ENCODE measurements around the gene ST7. TPM values are rescaled to one million over a fixed set of nuclear protein-coding genes. Genes with fewer than 3 reads are reported as not detected.

Gene ST7
- total and polyA plus RNA-seq, 2 experiments from 2014 or later, result 9.9 to 18.3 TPM

- Mint-ChIP-seq H3K36me3 (ENCODE audit: low read depth) (no peaks in the 10 kb centered on the region; the same call in 2 of the 3 replicates), H3K27me3 (ENCODE audit: insufficient read depth, low read depth, poor library complexity) (peaks cover 3% of the 10 kb centered on the region), H3K9me3 (no peaks in the 10 kb centered on the region), H3K4me3 (no peak overlapping the region), H3K27ac (no peak overlapping the region), H3K4me1 (peaks cover 29% of the 10 kb centered on the region)
- no peak overlapping the region for H2AFZ ChIP-seq
- TF ChIP-seq EZH2 (IDR thresholded peaks at IDR 0.05; ENCODE audit: low read depth, unreplicated experiment) (no peak), REST (IDR thresholded peaks at IDR 0.05; ENCODE audit: unreplicated experiment) (no peak), ETS1 (IDR thresholded peaks at IDR 0.05) (no peak), NANOG (IDR thresholded peaks at IDR 0.05; ENCODE audit: borderline replicate concordance) (no peak), ZNF462 (CRISPR knock-in tag; IDR thresholded peaks at IDR 0.05) (no peak), EZH2phosphoT487 (IDR thresholded peaks at IDR 0.05; ENCODE audit: unreplicated experiment) (no peak), CREB1 (CRISPR knock-in tag; IDR thresholded peaks at IDR 0.05; ENCODE audit: low read depth) (no peak), STAT1 (IDR thresholded peaks at IDR 0.05; ENCODE audit: unreplicated experiment) (no peak)
- H3K4me3 ChIP-seq, result no peak overlapping the region
- H3K27ac ChIP-seq (ENCODE audit: low read depth), result 0 out of 2 replicates have a peak overlapping the region, but pooled peaks have one; percentile 7
- H3K36me3 ChIP-seq (ENCODE audit: insufficient read depth), result no peaks in the 10 kb centered on the region
- no peak for DNase-seq (ENCODE audit: low spot score)
- H3K4me2 ChIP-seq, result no peak overlapping the region
- H3K9me2 ChIP-seq (ENCODE audit: insufficient read depth), result no peaks in the 10 kb centered on the region
- H3F3A ChIP-seq (replicated peaks; ENCODE audit: low read depth), result no peaks in the 10 kb centered on the region
- H3K27me3 ChIP-seq (ENCODE audit: insufficient read depth), result no peaks in the 10 kb centered on the region
- H3K4me1 ChIP-seq (ENCODE audit: insufficient read depth), result peaks cover 25% of the 10 kb centered on the region
- peaks cover 60% of the 10 kb centered on the region for H3K79me2 ChIP-seq (replicated peaks; ENCODE audit: insufficient read depth)
- ATAC-seq, result no peak
- no peaks in the 10 kb centered on the region for H4K20me1 ChIP-seq (replicated peaks; ENCODE audit: insufficient read depth)
Measured at GRCh38 chr7:116966601-116967000, 13.3 kb downstream of the ST7 start.
